HG03025 (cell line): ENCODE data around the gene JUND.
"Not testable (repeated sequence)": the region's sequence is repeated elsewhere in the genome, so short reads cannot be mapped to it uniquely, and the experiment has no call there.

ENCODE experiments used
- ATAC-seq: cut with Tn5 transposase; IDR thresholded peaks from one replicate; pipeline ENCODE4 v1.9.1; 2021; ENCODE audit warnings: mild to moderate bottlenecking, moderate library complexity; ENCODE audit not compliant: unreplicated experiment, low FRiP score

Gene JUND

GRCh38 chr19:18281082-18282020 lies at the start of gene JUND:
Gene JUND (minus strand): TSS chr19:18281622. CDS start chr19:18281484, 138 bp downstream.
- peak; percentile 52 for ATAC-seq

DNA sequence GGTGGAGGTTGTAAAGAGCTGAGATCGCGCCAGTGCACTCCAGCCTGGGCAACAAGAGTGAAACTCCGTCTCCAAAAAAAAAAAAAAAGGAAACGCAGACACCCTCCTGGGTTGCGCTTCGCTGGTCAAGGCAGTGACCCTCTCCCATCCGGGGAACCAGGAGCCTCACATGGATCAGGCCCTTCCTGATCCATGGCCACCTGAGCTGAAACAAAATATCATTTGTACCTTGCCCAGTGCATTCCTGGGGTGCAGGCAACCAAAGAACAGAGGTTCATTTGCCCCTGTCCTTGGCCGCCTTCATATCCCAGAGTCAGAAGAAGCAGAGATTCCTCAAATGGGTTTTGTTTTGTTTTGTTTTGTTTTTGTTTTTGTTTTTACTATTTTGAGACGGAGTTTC lies 49.4 kb upstream of the JUND start:
- ATAC-seq, result no peak

GRCh38 chr19:18329035-18329376 lies 47.6 kb upstream of the JUND start:
- no peak for ATAC-seq

DNA sequence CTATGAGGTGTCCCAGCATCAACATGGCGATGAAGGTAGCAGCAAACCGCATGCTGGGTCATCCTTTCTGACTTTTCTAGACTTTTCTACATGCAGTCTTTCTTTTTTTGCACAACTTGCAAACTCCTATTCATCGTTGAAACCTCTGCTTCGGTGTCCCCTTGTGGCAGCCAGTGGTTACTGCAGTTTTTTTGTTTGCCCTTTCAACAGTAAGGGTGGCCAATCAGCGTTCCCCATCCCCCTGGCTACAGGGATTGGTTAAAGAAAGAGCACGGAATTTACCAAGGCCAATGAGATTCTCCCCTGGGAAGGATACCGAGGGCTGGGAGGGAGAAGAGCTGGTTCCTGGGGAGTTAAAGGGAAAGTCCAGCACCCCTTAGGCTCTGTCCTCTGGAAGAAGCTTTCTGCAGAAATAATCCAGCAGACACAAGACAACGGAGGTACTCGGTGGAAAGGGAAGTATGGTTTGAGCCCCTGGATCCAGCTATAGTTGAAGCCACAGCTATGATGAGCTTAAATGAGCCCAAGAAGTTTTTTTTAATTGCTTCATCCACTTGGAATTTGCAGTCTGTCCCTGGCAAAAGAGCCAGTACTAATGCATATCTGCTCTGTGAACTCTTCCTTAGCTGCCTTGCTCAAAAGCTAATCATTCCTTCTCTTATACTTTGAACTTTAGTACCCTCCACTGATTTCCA lies 47.1 kb upstream of the JUND start:
- ATAC-seq, result peak; percentile 78

GRCh38 chr19:18326772-18327171 lies 45.4 kb upstream of the JUND start:
- ATAC-seq, result no peak

GRCh38 chr19:18324373-18324731 lies 42.9 kb upstream of the JUND start:
- ATAC-seq, result not testable (repeated sequence)

- peak; percentile 85 for ATAC-seq
Measured at GRCh38 chr19:18322759-18323460, 41.5 kb upstream of the JUND start, which contains the start of gene LSM4. Gene LSM4 (minus strand): TSS chr19:18323076. CDS start chr19:18323020, 56 bp downstream.

DNA sequence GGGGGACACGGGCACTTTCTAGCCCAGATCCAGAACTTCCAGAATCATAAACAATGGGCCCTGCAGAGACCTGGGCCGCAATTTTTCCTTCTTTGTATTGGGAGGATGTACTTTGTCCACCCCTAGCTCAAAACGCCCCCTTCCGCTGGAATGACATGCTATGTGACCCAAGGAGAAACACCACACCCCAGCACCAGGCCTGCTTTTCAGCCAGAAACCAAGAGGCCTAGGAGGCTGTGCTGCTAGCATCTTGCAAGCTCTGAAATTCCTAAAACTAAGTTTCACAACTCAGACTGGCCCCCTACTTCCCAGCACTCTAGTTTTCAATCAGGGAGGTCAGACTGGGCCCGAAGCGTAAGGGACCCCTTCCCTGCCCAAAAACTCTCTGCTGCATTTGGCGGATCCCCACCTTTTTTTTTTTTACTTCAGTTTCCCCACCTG lies 40.9 kb upstream of the JUND start:
- ATAC-seq, result peak; percentile 3

DNA sequence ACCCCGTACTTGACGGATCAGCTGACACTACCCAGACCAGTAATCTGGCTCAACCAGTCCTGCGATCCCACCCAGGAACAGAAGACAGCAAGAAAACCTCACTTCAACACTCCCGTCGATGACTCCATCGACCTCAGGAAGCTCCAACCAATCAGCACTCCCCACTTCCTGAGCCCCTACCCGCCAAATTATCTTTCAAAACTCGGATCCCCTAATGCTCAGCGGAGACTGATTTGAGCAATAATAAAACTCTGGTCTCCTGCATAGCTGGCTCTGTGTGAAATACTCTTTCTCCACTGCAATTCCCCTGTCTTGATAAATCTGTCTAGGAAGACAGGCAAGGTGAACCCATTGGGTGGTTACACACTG lies 40.3 kb upstream of the JUND start:
- no peak for ATAC-seq

GRCh38 chr19:18320865-18321733 lies 39.7 kb upstream of the JUND start:
- ATAC-seq, result no peak

- ATAC-seq, result no peak
Measured at GRCh38 chr19:18319591-18320135, 38.2 kb upstream of the JUND start.

DNA sequence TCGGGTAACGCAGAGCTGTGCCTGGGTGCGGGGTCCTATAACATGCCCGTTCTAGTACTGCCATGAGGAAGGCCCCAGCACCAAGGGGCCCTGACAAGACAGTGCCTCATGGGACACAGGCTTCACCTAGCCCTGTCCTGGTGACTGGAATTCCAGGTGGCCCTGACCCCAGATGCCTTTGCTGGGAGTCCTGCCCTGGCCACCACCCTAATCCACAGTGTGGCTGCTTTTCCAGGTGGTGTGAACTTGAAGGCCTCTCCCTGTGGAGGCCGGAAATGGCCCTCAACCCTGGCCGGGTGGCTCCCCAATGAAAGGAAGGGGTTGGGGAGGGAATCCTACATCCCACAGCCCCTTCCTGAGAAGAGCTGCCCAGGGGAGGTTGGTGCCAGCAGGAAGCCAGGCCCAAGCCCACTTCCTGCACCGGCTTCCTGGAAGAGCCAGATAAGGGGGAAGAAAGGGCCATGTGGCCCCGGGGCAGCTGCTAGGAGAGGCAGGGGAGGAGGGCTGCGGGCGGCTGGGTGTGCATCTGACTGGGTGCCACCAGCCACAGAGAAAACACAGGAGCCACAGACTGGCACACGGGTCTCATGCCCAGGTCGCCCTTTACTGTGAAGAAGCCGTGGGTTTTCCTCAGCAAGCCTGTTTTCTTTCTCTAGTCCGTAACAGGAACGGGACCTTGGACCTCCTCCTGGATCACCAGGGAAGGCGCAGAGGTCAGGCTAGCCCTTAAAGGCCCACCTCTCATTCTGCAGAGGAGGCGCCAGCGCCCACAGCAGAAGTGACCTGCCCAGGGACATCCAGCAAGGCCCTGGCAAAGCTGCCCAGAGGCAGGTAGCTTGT lies 36.8 kb upstream of the JUND start:
- no peak for ATAC-seq

- ATAC-seq, result no peak
Measured at GRCh38 chr19:18313398-18313797, 32.0 kb upstream of the JUND start.

DNA sequence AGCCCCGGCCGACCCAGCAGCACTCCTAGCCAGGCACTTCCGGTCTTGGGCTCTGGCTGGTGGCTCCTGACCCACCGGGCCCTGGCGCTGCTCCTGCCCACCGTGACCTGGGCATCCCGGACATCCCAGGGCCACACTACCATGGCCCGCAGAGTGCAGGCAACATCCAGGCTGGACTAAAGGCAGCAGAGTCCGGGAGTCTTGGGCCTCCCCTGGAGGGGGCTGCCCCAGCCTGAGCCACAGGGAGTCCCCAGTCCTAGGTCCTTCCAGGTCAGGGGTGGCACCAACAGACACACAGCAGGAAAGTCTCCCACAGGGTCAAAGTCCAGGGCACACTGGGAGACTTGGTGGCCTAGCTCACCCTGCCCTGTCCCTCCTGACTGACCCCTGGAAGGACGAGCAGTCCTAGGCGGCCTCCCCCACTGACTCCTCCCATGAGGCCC lies 30.7 kb upstream of the JUND start:
- no peak for ATAC-seq

DNA sequence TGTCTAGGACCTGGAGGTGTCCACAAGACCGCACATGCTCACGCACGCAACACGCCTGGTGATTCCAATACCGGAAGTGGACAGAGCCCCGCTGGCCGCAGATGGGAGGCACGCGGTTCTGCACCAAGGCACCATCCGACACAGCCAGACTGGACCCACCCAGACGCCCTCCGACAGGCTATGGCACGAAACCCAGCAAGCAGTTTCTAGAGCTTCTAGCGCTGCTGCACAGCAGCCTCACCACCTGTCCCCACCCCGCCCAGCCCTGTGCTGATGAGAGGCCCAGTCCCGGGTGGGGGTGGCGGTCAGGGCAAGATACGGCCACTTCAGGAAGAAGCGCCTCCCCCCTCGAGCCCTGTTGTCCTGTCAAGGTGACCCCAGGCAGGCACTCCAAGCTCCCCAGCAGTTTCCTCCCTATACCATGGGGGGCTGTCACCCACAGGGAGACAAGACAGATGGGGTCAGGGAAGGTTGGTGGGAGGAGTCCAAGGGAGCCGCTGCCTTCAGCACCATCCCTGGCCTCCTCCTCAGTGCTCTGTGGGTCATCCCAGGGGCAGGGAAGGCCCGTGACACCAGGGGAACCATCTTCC lies 30.2 kb upstream of the JUND start:
- ATAC-seq, result no peak

- ATAC-seq, result no peak
Measured at GRCh38 chr19:18310966-18311365, 29.5 kb upstream of the JUND start.

DNA sequence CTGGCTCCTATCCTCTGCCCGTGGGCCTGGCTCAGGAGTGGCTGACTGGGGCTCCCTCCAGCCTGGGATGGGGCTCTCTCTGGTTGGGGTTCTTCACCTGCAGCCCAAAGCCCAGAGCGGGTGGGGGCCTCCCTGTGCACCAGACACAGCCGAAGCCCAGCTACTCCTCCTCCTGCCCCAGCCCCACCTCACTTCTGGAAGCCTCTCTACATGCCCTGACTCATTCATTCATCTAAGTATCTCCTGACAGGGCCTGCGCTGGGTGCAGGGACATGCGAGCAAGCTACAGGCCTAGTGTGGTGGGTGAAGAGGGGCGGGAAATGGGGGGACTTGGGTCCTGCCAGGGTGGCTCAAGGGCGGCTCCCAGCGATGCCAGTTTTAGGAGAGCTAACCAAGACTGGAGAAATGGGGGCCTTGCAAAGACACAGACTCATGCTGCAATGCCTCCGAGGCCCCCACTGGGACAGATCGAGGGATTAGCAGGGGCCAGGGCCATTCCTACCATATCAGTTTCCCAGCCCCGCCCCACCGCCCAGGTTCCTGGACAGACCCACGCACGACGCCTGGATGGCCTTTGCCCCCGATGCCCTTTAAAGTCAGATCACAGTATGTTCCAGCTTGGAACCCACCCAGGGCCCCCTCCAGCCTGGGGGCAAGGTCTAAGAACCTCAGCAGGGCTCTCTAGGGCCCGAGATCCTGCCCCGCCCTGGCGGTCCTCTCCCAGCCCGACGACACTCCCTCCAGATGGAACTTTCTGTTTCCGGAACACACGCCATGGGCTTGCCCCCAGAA lies 28.9 kb upstream of the JUND start:
- no peak for ATAC-seq
